Muscle layer of colon (tissue), 2 donors: ENCODE measurements around the gene HABP4.

Experiments
- H3K27ac ChIP-seq: one replicate; pipeline ENCODE4 v1.7.0; 2013; ENCODE audit warnings: low read depth, mild to moderate bottlenecking, low read length, moderate library complexity
- H3K27me3 ChIP-seq, 2 donors: one replicate each; pipeline ENCODE4 v1.7.0; 2013; ENCODE audit warnings: low read length in 2 of 2, mild to moderate bottlenecking in 2 of 2; ENCODE audit not compliant: insufficient read depth in 2 of 2, control insufficient read depth in 1 of 2
- H3K36me3 ChIP-seq: one replicate; pipeline ENCODE4 v1.7.0; 2013; ENCODE audit warnings: mild to moderate bottlenecking, low read length; ENCODE audit not compliant: insufficient read depth
- H3K4me1 ChIP-seq: one replicate; pipeline ENCODE4 v1.7.0; 2013; ENCODE audit warnings: mild to moderate bottlenecking, low read length; ENCODE audit not compliant: insufficient read depth
- H3K4me3 ChIP-seq, 2 donors: one replicate each; pipeline ENCODE4 v1.7.0; 2013; ENCODE audit warnings: low read length in 2 of 2, low read depth in 1 of 2, mild to moderate bottlenecking in 1 of 2, moderate library complexity in 1 of 2
- H3K9ac ChIP-seq: one replicate; pipeline ENCODE4 v1.7.0; 2013; ENCODE audit warnings: low read length
- H3K9me3 ChIP-seq: one replicate; pipeline ENCODE4 v1.7.0; 2013; ENCODE audit warnings: mild to moderate bottlenecking, low read length
- donor health status: abdominal sarcoma.
- donor health status: Adenocarcinoma of cecum.

Gene HABP4

GRCh38 chr9:96449845-96450612 is at the start of gene HABP4:
TSS of gene HABP4 (plus strand) at chr9:96450169. CDS start at chr9:96450280, 111 bp downstream.
- H3K4me1 ChIP-seq = peaks cover 4% of the 10 kb centered on the region
- H3K9ac ChIP-seq = peak within 1 kb of the TSS; percentile 22
- H3K9me3 ChIP-seq = no peaks in the 10 kb centered on the region
- no peaks in the 10 kb centered on the region for H3K27me3 ChIP-seq
- H3K27ac ChIP-seq = peak within 1 kb of the TSS; percentile 70
- peak within 1 kb of the TSS; percentile 50 to 67 for H3K4me3 ChIP-seq
- H3K36me3 ChIP-seq = no peaks in the 10 kb centered on the region

GRCh38 chr9:96408409-96409280 is 41.3 kb upstream of the HABP4 start:
- no peaks in the 10 kb centered on the region for H3K4me1 ChIP-seq
- H3K9ac ChIP-seq = no peak overlapping the region
- H3K36me3 ChIP-seq = no peaks in the 10 kb centered on the region
- H3K9me3 ChIP-seq = no peaks in the 10 kb centered on the region
- no peak overlapping the region for H3K4me3 ChIP-seq
- H3K27ac ChIP-seq = no peak overlapping the region
- no peaks in the 10 kb centered on the region for H3K27me3 ChIP-seq

- H3K27ac ChIP-seq = no peak overlapping the region
- no peak overlapping the region for H3K9ac ChIP-seq
- H3K9me3 ChIP-seq = no peaks in the 10 kb centered on the region
- H3K36me3 ChIP-seq = no peaks in the 10 kb centered on the region
- no peaks in the 10 kb centered on the region for H3K4me1 ChIP-seq
- H3K4me3 ChIP-seq = no peak overlapping the region
- no peaks in the 10 kb centered on the region for H3K27me3 ChIP-seq
Observed at GRCh38 chr9:96411129-96411838, 38.7 kb upstream of the HABP4 start.

- no peaks in the 10 kb centered on the region for H3K27me3 ChIP-seq
- H3K27ac ChIP-seq = no peak overlapping the region
Observed at GRCh38 chr9:96412174-96412913, 37.6 kb upstream of the HABP4 start.

GRCh38 chr9:96413302-96414221 is 36.4 kb upstream of the HABP4 start:
- H3K36me3 ChIP-seq = no peaks in the 10 kb centered on the region
- H3K9ac ChIP-seq = peak overlapping the region; percentile 5
- H3K4me3 ChIP-seq = no peak overlapping the region
- peaks cover 6% of the 10 kb centered on the region for H3K4me1 ChIP-seq
- H3K27me3 ChIP-seq = no peaks in the 10 kb centered on the region
- H3K9me3 ChIP-seq = no peaks in the 10 kb centered on the region
- no peak overlapping the region for H3K27ac ChIP-seq

More at GRCh38 chr9:96412174-96412913, 37.6 kb upstream of the HABP4 start:
- no peak overlapping the region for H3K9ac ChIP-seq
- no peak overlapping the region for H3K4me3 ChIP-seq
- H3K9me3 ChIP-seq = no peaks in the 10 kb centered on the region
- H3K4me1 ChIP-seq = peaks cover 6% of the 10 kb centered on the region
- H3K36me3 ChIP-seq = no peaks in the 10 kb centered on the region

GRCh38 chr9:96417051-96417586 is 32.9 kb upstream of the HABP4 start:
- H3K9me3 ChIP-seq = no peaks in the 10 kb centered on the region
- H3K9ac ChIP-seq = peak overlapping the region; percentile 36
- H3K27ac ChIP-seq = peak overlapping the region; percentile 82
- no peaks in the 10 kb centered on the region for H3K36me3 ChIP-seq
- peaks cover 25% of the 10 kb centered on the region for H3K4me1 ChIP-seq
- H3K4me3 ChIP-seq = peak overlapping the region; percentile 35 to 80
- no peaks in the 10 kb centered on the region for H3K27me3 ChIP-seq

- no peak overlapping the region for H3K9ac ChIP-seq
- peak overlapping the region; percentile 64 to 97 for H3K4me3 ChIP-seq
- H3K27ac ChIP-seq = peak overlapping the region; percentile 58
- peaks cover 25% of the 10 kb centered on the region for H3K4me1 ChIP-seq
- H3K27me3 ChIP-seq = no peaks in the 10 kb centered on the region
- no peaks in the 10 kb centered on the region for H3K36me3 ChIP-seq
- no peaks in the 10 kb centered on the region for H3K9me3 ChIP-seq
Observed at GRCh38 chr9:96417661-96418082, 32.3 kb upstream of the HABP4 start.

GRCh38 chr9:96418083-96418919 is 31.7 kb upstream of the HABP4 start, which contains the start of gene ZNF367:
TSS of gene ZNF367 (minus strand) at chr9:96418370. CDS start at chr9:96418032, 338 bp downstream.
- peaks cover 25% of the 10 kb centered on the region for H3K4me1 ChIP-seq
- no peaks in the 10 kb centered on the region for H3K36me3 ChIP-seq
- H3K9ac ChIP-seq = peak within 1 kb of the TSS; percentile 74
- H3K27ac ChIP-seq = peak within 1 kb of the TSS; percentile 92
- H3K9me3 ChIP-seq = no peaks in the 10 kb centered on the region
- H3K27me3 ChIP-seq = no peaks in the 10 kb centered on the region
- H3K4me3 ChIP-seq = peak within 1 kb of the TSS; percentile 80 to 97

- Histone ChIP-seq H3K4me1 (peaks cover 25% of the 10 kb centered on the region), H3K9me3 (no peaks in the 10 kb centered on the region), H3K4me3 (peak overlapping the region; percentile 66 to 75), H3K27me3 (no peaks in the 10 kb centered on the region), H3K36me3 (no peaks in the 10 kb centered on the region), H3K9ac (peak overlapping the region; percentile 74), H3K27ac (peak overlapping the region; percentile 92)
Observed at GRCh38 chr9:96418920-96419690, 30.9 kb upstream of the HABP4 start.
